Activated CD8-positive, alpha-beta memory T cell treated with anti-CD3 and anti-CD28 coated beads, Interleukin-2, amount 50 U/mL, for 1 hour (primary cell): ENCODE results near the gene FAM72B.
A peak's percentile ranks its signal among the peaks of the same experiment; 100 is the strongest.
"Not testable (repeated sequence)": the region's sequence is repeated elsewhere in the genome, so short reads cannot be mapped to it uniquely, and the experiment has no call there.

ENCODE experiments used
- DNase-seq: peaks from one replicate; pipeline ENCODE4 v3.0.0-alpha.2; 2020; ENCODE audit errors: extremely low read depth

The FAM72B gene

GRCh38 chr1:121184290-121185127 lies at the start of gene FAM72B, which contains the start of gene SRGAP2C:
Gene FAM72B (minus strand): TSS chr1:121184340. CDS start chr1:121183489, 851 bp downstream.
Gene SRGAP2C (plus strand): TSS chr1:121184975. CDS start chr1:121187447, 2,472 bp downstream.
- peak; percentile 81 for DNase-seq

DNA sequence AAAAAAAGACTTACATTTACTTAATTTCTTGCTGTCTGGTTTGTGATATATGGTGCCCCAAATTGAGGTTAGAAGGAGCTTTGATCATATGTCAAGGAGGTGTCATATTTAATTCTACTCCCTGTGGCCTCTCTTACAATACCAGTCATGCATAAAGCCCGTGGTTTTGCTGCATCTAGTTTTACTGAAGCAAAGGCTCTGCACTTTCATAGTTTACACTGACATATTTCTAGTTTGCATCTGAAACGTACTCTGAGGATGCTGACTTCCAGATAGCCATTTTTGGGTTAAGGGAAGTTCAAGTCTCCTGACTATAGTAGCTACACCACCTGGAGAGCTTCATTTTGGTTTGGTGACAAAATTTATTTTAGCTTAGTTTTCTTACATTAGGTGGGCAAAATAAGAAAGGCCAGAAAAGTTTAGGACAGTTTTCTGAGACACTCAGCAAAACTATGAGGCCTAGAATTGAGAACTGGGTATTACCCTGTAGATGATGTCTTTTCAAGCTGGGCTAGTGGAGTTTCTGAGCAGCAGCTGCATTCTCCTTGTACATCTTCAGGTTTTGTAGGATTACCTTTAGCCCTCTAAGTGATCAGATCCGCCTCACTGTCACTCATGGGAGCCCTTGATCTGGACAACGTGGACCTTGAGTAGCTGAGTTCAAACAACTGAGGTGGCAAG lies 48.4 kb upstream of the FAM72B start:
- DNase-seq = not testable (repeated sequence)

GRCh38 chr1:121230636-121231035 lies 46.5 kb upstream of the FAM72B start:
- DNase-seq = not testable (repeated sequence)

- not testable (repeated sequence) for DNase-seq
Measured at GRCh38 chr1:121227544-121228330, 43.6 kb upstream of the FAM72B start.

- not testable (repeated sequence) for DNase-seq
Measured at GRCh38 chr1:121226925-121227324, 42.8 kb upstream of the FAM72B start.

DNA sequence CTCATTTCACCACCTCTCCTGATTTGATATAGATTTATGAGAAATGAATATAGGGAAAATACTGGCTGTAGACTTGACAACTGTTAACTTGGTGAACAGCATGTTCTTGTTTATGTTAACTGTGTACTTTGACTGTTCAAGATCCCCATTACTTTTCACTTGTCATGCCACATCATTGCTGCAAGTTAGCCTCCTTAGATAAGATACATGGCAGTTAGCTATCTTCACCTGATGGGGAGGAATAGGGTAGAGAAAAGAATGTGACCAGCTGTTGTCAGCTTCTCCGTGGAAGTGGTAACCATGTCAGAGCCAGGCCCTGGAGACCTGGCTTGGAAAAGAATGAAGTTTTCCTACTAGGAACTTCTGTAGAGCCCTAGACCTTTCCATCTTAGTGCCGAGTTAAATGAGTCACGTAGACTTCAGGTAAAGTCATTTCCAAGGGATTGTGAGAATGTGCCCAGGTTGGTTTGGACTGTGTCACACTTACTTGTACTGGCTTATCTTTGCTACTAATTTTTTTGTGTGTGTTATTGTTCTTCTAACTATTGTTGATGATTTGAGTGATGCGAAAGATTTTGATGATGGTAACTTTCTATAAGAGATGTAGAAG lies 42.3 kb upstream of the FAM72B start:
- DNase-seq = not testable (repeated sequence)

- DNase-seq = not testable (repeated sequence)
Measured at GRCh38 chr1:121224714-121225113, 40.6 kb upstream of the FAM72B start.

DNA sequence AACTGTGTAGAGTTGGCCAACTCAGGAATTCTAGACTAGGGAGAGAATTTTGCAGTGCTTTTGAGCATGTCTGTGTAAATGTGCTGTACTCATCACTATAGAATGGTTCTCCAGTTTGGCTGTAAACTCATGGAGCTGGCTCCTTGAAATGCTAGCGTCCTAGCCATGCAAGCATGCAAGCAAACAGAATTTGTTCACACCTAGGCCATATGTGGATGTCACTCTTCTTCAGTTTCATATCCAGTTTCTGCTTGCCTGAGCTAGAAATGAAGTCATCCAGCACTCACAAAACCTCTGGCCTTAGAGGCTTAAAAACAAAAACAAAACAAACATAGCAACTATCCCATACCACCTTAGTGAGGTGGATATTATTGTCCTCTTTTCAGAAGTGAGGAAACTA lies 37.6 kb upstream of the FAM72B start:
- not testable (repeated sequence) for DNase-seq

GRCh38 chr1:121216676-121217075 lies 32.5 kb upstream of the FAM72B start:
- DNase-seq = not testable (repeated sequence)

DNA sequence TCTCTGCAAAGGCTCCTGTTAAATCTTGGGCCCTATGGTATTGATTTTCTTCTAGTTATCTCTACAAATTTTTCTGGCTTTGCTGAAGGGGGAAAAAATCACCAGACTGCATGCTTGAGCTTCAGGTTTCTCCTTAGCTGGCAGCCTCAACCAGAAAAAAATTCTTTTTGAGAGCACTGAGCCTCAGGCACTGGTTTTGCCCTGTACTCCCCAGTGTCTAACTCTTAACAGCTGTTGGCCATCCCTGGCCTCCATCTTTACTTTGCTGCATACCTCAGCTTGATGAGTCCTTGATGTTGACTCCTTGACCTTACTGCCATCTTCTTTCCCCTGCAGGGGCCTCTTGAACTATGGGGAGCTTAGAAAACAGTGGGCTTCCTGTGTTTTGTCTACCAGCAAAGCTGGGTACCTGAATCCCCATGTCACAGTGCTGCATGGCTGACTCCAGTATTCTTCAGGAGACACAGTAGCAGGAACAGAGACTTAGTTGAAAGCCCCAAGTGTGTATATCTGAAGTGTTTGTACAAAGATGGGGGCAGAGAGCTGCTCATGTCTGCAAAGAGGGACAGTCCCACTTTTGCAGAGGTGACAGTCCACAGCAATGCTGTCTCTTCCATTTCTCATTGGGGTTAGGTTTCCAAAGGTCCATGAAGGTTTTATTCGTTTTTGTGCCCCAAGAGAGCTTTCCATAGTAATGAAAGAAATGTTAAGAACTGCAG lies 31.7 kb upstream of the FAM72B start:
- not testable (repeated sequence) for DNase-seq

- not testable (repeated sequence) for DNase-seq
Measured at GRCh38 chr1:121214544-121215156, 30.5 kb upstream of the FAM72B start.

DNA sequence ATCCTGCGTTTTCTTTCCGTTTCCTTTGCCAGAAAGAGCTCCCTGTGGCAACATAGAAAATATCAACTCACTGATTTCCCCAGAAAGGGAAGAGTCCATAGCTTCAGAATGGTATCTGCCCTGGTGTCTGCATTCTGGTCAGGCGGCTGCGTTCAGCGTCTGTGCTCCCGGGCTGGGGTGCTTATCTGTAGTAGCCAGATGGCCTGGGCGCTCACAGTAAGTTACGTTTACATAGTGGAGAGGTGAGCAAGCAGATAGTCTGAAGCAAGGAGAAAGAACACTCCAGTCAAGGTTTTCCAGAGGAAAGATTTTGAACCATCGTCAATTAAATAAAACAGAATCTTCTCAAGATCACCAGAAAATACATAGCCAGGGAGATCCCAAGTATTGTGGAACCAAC lies 29.4 kb upstream of the FAM72B start:
- DNase-seq = not testable (repeated sequence)

- not testable (repeated sequence) for DNase-seq
Measured at GRCh38 chr1:121210778-121211177, 26.6 kb upstream of the FAM72B start.

GRCh38 chr1:121208375-121208774 lies 24.2 kb upstream of the FAM72B start:
- not testable (repeated sequence) for DNase-seq

DNA sequence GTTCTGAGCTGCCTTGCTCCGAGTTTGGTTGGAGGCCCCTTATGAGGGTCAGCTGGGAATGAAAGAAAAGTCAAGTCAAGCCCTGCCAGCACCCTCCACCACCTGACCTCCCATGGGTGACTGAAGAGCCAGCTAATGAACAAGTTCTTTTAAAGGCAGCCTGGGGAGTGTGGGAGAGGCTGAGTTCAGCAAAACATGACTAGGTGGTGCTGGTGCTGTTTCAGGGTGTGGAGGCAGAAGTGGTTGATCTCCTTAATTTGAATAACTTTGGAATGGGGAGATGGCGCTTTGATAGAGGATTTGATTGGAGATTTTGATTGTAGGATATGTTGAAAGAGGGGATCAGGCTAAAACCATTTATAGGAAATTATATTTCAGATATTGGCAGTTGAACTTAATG lies 23.2 kb upstream of the FAM72B start:
- not testable (repeated sequence) for DNase-seq

DNA sequence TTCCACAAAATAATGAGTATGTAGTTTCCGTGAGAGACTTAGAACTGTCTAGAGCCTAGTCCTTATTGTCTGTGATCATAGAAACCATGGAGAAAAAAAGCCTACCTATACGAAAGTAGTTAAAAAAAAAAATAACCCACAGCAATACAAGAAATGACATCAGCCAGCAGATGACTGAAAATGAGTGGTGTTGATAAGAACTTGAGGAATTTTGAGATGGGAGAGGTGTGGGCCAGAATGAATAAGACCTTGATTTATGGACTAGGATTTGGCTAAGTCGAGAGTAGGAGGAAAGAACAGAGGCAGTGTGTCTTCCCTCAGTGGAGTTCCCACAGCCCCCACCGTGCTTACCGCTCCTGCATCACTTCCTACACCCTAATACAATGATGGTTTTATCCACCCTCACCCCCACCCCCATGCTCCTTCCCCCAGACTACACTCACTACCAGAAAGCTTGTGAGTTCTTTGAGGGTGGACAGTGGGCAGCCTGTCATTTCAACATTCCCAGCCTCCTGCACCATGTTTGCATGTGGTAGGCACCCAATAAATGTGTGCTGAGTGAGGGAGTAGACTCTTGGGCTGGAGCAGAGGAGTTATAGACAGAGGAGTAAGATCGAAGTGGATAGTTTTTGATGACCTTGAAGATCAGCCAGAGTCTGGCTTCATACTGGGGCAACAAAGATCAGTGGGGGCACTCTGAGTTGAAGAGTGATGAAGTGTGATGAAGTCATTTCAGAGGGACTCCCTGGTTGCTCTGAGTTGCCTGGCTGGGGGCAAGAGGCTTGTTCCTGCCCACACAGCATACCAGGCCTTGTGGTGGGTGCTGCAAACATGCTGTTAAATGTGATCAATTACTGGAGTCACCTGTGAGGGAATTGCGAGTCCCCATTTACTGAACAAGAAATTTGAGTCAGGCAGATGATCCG lies 21.9 kb upstream of the FAM72B start:
- not testable (repeated sequence) for DNase-seq

- DNase-seq = not testable (repeated sequence)
Measured at GRCh38 chr1:121202986-121203385, 18.8 kb upstream of the FAM72B start.

- DNase-seq = not testable (repeated sequence)
Measured at GRCh38 chr1:121200985-121201981, 17.1 kb upstream of the FAM72B start.
